OCI-LY7 (cell line): ENCODE results near the gene C5orf34. TPM values are rescaled to one million over a fixed set of nuclear protein-coding genes. Genes with fewer than 3 reads are reported as not detected.

ENCODE experiments used
- BruUV-seq: library from RNA; stranded (reverse); fragments of 400-500 nt; replicated peaks from 2 replicates; lab custom pipeline; 2021; lab: Mats Ljungman, UMichigan
- CTCF ChIA-PET: fragments of 300-600 bp; sonication (Branson Sonifier 250); formaldehyde crosslinking; loops from one replicate; lab custom pipeline; 2022; ENCODE audit warnings: antibody characterized with exemption; ENCODE audit not compliant: unreplicated experiment; lab: Charles Lee
- POLR2A ChIA-PET: fragments of 300-600 bp; sonication (Branson Sonifier 250); formaldehyde crosslinking; loops from one replicate; lab custom pipeline; 2022; ENCODE audit warnings: antibody characterized with exemption; lab: Charles Lee
- DNase-seq: peaks from one replicate; pipeline ENCODE4 v3.0.0-alpha.2; 2015; ENCODE audit warnings: low spot score
- H2AFZ ChIP-seq: fragments of 200-600 bp; sonication (generic), shearing (Covaris generic); 2 replicates; pipeline ENCODE4 v1.6.1; 2014; ENCODE audit warnings: mild to moderate bottlenecking, antibody characterized with exemption, low read length, moderate library complexity
- H3K27ac ChIP-seq: fragments of 200-600 bp; sonication (generic); 2 replicates; pipeline ENCODE4 v1.5.1; 2014; ENCODE audit warnings: mixed run types, low read depth, mild to moderate bottlenecking, moderate library complexity, low read length, inconsistent platforms; ENCODE audit not compliant: poor library complexity, severe bottlenecking
- H3K36me3 ChIP-seq: fragments of 200-600 bp; sonication (generic); 2 replicates; pipeline ENCODE4 v1.6.1; 2014; ENCODE audit warnings: mild to moderate bottlenecking, antibody characterized with exemption, low read length, moderate library complexity, mixed read lengths; ENCODE audit not compliant: insufficient read depth
- H3K4me1 ChIP-seq: fragments of 200-600 bp; sonication (generic); 2 replicates; pipeline ENCODE4 v1.5.1; 2014; ENCODE audit warnings: mild to moderate bottlenecking, low read length; ENCODE audit not compliant: insufficient read depth, poor library complexity, severe bottlenecking
- H3K4me2 ChIP-seq: fragments of 200-600 bp; sonication (generic); 2 replicates; pipeline ENCODE4 v1.6.1; 2014; ENCODE audit warnings: mild to moderate bottlenecking, low read length
- H3K4me3 ChIP-seq: fragments of 200-600 bp; sonication (generic); 2 replicates; pipeline ENCODE4 v1.5.1; 2014; ENCODE audit warnings: mild to moderate bottlenecking, low read depth, low read length; ENCODE audit not compliant: poor library complexity, severe bottlenecking
- H3K79me2 ChIP-seq: fragments of 200-600 bp; sonication (generic); 2 replicates; pipeline ENCODE4 v1.6.1; 2016; ENCODE audit warnings: low read depth, mild to moderate bottlenecking, low read length, moderate library complexity, mixed read lengths; ENCODE audit not compliant: insufficient read depth
- H3K9me2 ChIP-seq: fragments of 200-600 bp; sonication (generic); 2 replicates; pipeline ENCODE4 v1.6.1; 2016; ENCODE audit warnings: mild to moderate bottlenecking, low read length, mixed read lengths; ENCODE audit not compliant: insufficient read depth
- H3K9me3 ChIP-seq: fragments of 200-600 bp; sonication (generic); 2 replicates; pipeline ENCODE4 v1.6.1; 2014; ENCODE audit warnings: mild to moderate bottlenecking, mixed run types, low read length, mixed read lengths
- H4K20me1 ChIP-seq: fragments of 200-600 bp; sonication (generic); 2 replicates; pipeline ENCODE4 v1.6.1; 2014; ENCODE audit warnings: mild to moderate bottlenecking, antibody characterized with exemption, low read length, moderate library complexity, mixed read lengths; ENCODE audit not compliant: insufficient read depth
- EZH2phosphoT487 ChIP-seq: fragments of 200-600 bp; sonication (generic); IDR thresholded peaks from 2 replicates; pipeline ENCODE4 v1.6.1; 2018; ENCODE audit warnings: low read depth, borderline replicate concordance, mild to moderate bottlenecking, mixed run types, antibody characterized with exemption, low read length, moderate library complexity, mixed read lengths
- intact Hi-C: fragments of 100-400 bp; cut with micrococcal nuclease; formaldehyde crosslinking; loops from one replicate; pipeline ENCODE4 v1.10.0; 2022; ENCODE audit not compliant: unreplicated experiment
- total RNA-seq, 2 experiments: library from RNA; depleted of rRNA in 1 of 2; stranded (reverse); fragments of >200 nt in 1 of 2; shearing (Covaris generic) in 1 of 2; gene quantifications; 2 replicates each; pipeline ENCODE4 v1.2.3, GENCODE V29; 2014 to 2022
- TF ChIP-seq, protein P1 (sequence below): fragments of 200-600 bp; sonication (generic); conservative IDR thresholded peaks from 2 replicates; pipeline ENCODE4 v1.5.1; 2014; ENCODE audit warnings: mild to moderate bottlenecking, antibody characterized with exemption, low read length, moderate library complexity, mixed read lengths

Gene C5orf34
- total RNA-seq, 2 experiments from 2014 or later: 30.9 to 33.9 TPM

- CTCF ChIA-PET: no interaction called here
- H3K9me3 ChIP-seq: no peaks in the 10 kb centered on the region
- POLR2A ChIA-PET: interaction anchor here (0.9 to 4.2 kb wide), 4 partner anchors 36 to 575 kb away, joined by 3 to 27 read pairs (median 14); partner anchors contain the start of gene HMGCS1
- H3K9me2 ChIP-seq: no peaks in the 10 kb centered on the region
- H3K4me1 ChIP-seq: peaks cover 27% of the 10 kb centered on the region
- H2AFZ ChIP-seq: peak overlapping the region; percentile 78; the same call in 1 of the 2 replicates
- BruUV-seq: TSS peak; percentile 67
- peak overlapping the region; percentile 85 for H3K4me2 ChIP-seq
- H3K27ac ChIP-seq: peak overlapping the region; percentile 88
- H4K20me1 ChIP-seq: no peaks in the 10 kb centered on the region
- H3K36me3 ChIP-seq: peaks cover 23% of the 10 kb centered on the region
- peak overlapping the region; percentile 84 for H3K4me3 ChIP-seq
- DNase-seq: peak; percentile 42
- TF ChIP-seq, protein P1, sequence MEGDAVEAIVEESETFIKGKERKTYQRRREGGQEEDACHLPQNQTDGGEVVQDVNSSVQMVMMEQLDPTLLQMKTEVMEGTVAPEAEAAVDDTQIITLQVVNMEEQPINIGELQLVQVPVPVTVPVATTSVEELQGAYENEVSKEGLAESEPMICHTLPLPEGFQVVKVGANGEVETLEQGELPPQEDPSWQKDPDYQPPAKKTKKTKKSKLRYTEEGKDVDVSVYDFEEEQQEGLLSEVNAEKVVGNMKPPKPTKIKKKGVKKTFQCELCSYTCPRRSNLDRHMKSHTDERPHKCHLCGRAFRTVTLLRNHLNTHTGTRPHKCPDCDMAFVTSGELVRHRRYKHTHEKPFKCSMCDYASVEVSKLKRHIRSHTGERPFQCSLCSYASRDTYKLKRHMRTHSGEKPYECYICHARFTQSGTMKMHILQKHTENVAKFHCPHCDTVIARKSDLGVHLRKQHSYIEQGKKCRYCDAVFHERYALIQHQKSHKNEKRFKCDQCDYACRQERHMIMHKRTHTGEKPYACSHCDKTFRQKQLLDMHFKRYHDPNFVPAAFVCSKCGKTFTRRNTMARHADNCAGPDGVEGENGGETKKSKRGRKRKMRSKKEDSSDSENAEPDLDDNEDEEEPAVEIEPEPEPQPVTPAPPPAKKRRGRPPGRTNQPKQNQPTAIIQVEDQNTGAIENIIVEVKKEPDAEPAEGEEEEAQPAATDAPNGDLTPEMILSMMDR: no peak
- TF ChIP-seq EZH2phosphoT487: no peak
- intact Hi-C loops: loop anchor here (1.0 to 10.0 kb wide), 8 partner anchors 32 to 488 kb away; partner anchors contain the start of genes ANXA2R, C5orf34, HMGCS1 and PAIP1
- H3K79me2 ChIP-seq: peaks cover 39% of the 10 kb centered on the region; the same call in 1 of the 2 replicates
These were observed 32.3 kb downstream of the C5orf34 start for GRCh38 chr5:43482490-43483297.

- H3K79me2 ChIP-seq: peaks cover 11% of the 10 kb centered on the region
- BruUV-seq: no TSS peak
- intact Hi-C loops: no loop called here
- no peak overlapping the region for H3K4me3 ChIP-seq
- no peak overlapping the region for H2AFZ ChIP-seq
- H3K27ac ChIP-seq: no peak overlapping the region
- no peak for DNase-seq
- H3K4me1 ChIP-seq: no peaks in the 10 kb centered on the region
- no peak overlapping the region for H3K4me2 ChIP-seq
- no peaks in the 10 kb centered on the region for H3K9me2 ChIP-seq
- peaks cover 26% of the 10 kb centered on the region for H3K9me3 ChIP-seq
- CTCF ChIA-PET: interaction anchor here (1.0 kb wide), 1 partner anchor 15 kb away, joined by 4 read pairs; no protein-coding TSS in a partner anchor
- no peak for TF ChIP-seq EZH2phosphoT487
- TF ChIP-seq, protein P1: no peak
- H4K20me1 ChIP-seq: no peaks in the 10 kb centered on the region
- peaks cover 65% of the 10 kb centered on the region for H3K36me3 ChIP-seq
- POLR2A ChIA-PET: interaction anchor here (0.8 to 1.5 kb wide), 2 partner anchors 11 to 15 kb away, joined by 4 to 5 read pairs; no protein-coding TSS in a partner anchor
These were observed 45.1 kb downstream of the C5orf34 start for GRCh38 chr5:43469671-43470391.
